Aorta (tissue), 5 donors: ENCODE data around the gene IVL. TPM values are rescaled to one million over a fixed set of nuclear protein-coding genes. Genes with fewer than 3 reads are reported as not detected.

ENCODE experiments used
- ATAC-seq: fragments of 200-7000 bp; cut with Tn5 transposase; one replicate; pipeline ENCODE4 v1.9.1; 2022; ENCODE audit warnings: moderate library complexity; ENCODE audit not compliant: low FRiP score
- DNase-seq, 2 donors: peaks; one replicate each; pipeline ENCODE4 v3.0.0-alpha.2; 2020
- H3K27ac ChIP-seq, 2 donors: one replicate each; pipeline ENCODE4 v1.5.1; 2013; ENCODE audit warnings: low read length in 2 of 2, mild to moderate bottlenecking in 2 of 2, moderate library complexity in 2 of 2, control low read depth in 1 of 2, inconsistent platforms in 1 of 2, low read depth in 1 of 2
- H3K27me3 ChIP-seq, 2 donors: one replicate each; pipeline ENCODE4 v1.6.1; 2013; ENCODE audit warnings: control low read depth in 1 of 2, low read length in 1 of 2, mild to moderate bottlenecking in 1 of 2, moderate library complexity in 1 of 2; ENCODE audit not compliant: insufficient read depth in 2 of 2, control insufficient read depth in 1 of 2
- H3K36me3 ChIP-seq, 2 donors: one replicate each; pipeline ENCODE4 v1.6.1; 2013; ENCODE audit warnings: control low read depth in 1 of 2, low read length in 1 of 2, mild to moderate bottlenecking in 1 of 2; ENCODE audit not compliant: insufficient read depth in 2 of 2, control insufficient read depth in 1 of 2
- H3K4me1 ChIP-seq, 2 donors: one replicate each; pipeline ENCODE4 v1.6.1; 2013; ENCODE audit warnings: low read length in 2 of 2, control low read depth in 1 of 2, mild to moderate bottlenecking in 1 of 2, moderate library complexity in 1 of 2; ENCODE audit not compliant: insufficient read depth in 2 of 2, control insufficient read depth in 1 of 2
- H3K4me3 ChIP-seq, 2 donors: one replicate each; pipeline ENCODE4 v1.5.1; 2013; ENCODE audit warnings: low read length in 2 of 2, control low read depth in 1 of 2, mild to moderate bottlenecking in 1 of 2
- H3K9me3 ChIP-seq: one replicate; pipeline ENCODE4 v1.6.1; 2013; ENCODE audit warnings: mild to moderate bottlenecking, low read length; ENCODE audit not compliant: control insufficient read depth
- WGBS, 2 donors: extraction: QIAGEN DNeasy Blood & Tissue Kit; methylation state at CpG; one replicate each; pipeline ENCODE4 v1.1.7; 2013; 5-methylcytosine and 5-hydroxymethylcytosine counted together
- intact Hi-C, 2 donors: fragments of 100-400 bp; cut with DNase I; formaldehyde crosslinking; loops; one replicate each; pipeline versions ENCODE4 v1.14.2 to v1.15.0; 2022
- polyA plus RNA-seq, 2 donors: library from polyadenylated mRNA; stranded (reverse); fragments of 200-250 nt; gene quantifications; one replicate each; pipeline ENCODE4 v1.2.3, GENCODE V29; 2013
- total RNA-seq, 2 donors: library from RNA; stranded (reverse); fragmentation: NEBNext Ultra II Directional; extraction: Animal tissue kit (Norgen Biotek cat#: 25700); gene quantifications; one replicate each; pipeline ENCODE4 v1.2.1, GENCODE V29; 2021
- donor health status: healthy with polysubstance abuse.
- donor health status: Bipolar disorder and iron deficiency.
- donor health status: DM: no; HTN: no; CAD: no.
- donor health status: DM: no; HTN: no; CAD: no.
- donor health status: DM: yes; HTN: yes; CAD: no.

IVL gene
- total and polyA plus RNA-seq, 4 donors: 0.13 TPM; not detected in 2

GRCh38 chr1:152928671-152929070 lies 20.3 kb downstream of the IVL start:
- DNase-seq (no peak), ATAC-seq (no peak)
- H3K27me3 ChIP-seq: no peaks in the 10 kb centered on the region
- intact Hi-C loops: no loop called here
- H3K36me3 ChIP-seq: no peaks in the 10 kb centered on the region
- H3K4me3 ChIP-seq: no peak overlapping the region
- peaks cover 3% of the 10 kb centered on the region for H3K9me3 ChIP-seq
- 85 to 87% methylated on average over 3 of the region's 3 CpGs for WGBS, 2 donors
- H3K27ac ChIP-seq: no peak overlapping the region
- no peaks in the 10 kb centered on the region for H3K4me1 ChIP-seq

- H3K4me1 ChIP-seq: no peaks in the 10 kb centered on the region
- H3K4me3 ChIP-seq: no peak overlapping the region
- DNase-seq: no peak
- H3K9me3 ChIP-seq: peaks cover 2% of the 10 kb centered on the region
- intact Hi-C loops: no loop called here
- no peaks in the 10 kb centered on the region for H3K36me3 ChIP-seq
- no peak overlapping the region for H3K27ac ChIP-seq
- 65 to 71% methylated on average over 4 of the region's 4 CpGs for WGBS, 2 donors
- ATAC-seq: no peak
- no peaks in the 10 kb centered on the region for H3K27me3 ChIP-seq
Measured at GRCh38 chr1:152932170-152932811, 23.9 kb downstream of the IVL start.

GRCh38 chr1:152933196-152933595 lies 24.9 kb downstream of the IVL start:
- Histone ChIP-seq H3K36me3 (no peaks in the 10 kb centered on the region), H3K9me3 (peaks cover 2% of the 10 kb centered on the region), H3K27me3 (no peaks in the 10 kb centered on the region), H3K4me1 (no peaks in the 10 kb centered on the region), H3K4me3 (no peak overlapping the region), H3K27ac (no peak overlapping the region)
- DNase-seq (no peak), ATAC-seq (no peak)
- intact Hi-C loops: no loop called here
- 56 to 67% methylated on average over 2 of the region's 2 CpGs for WGBS, 2 donors

- DNase-seq: no peak
- H3K4me1 ChIP-seq: no peaks in the 10 kb centered on the region
- WGBS, 2 donors: 82 to 83% methylated on average over 1 of the region's 1 CpG
- no peaks in the 10 kb centered on the region for H3K36me3 ChIP-seq
- intact Hi-C loops: no loop called here
- H3K27ac ChIP-seq: no peak overlapping the region
- no peaks in the 10 kb centered on the region for H3K27me3 ChIP-seq
- no peak overlapping the region for H3K4me3 ChIP-seq
- H3K9me3 ChIP-seq: no peaks in the 10 kb centered on the region
- ATAC-seq: no peak
Measured at GRCh38 chr1:152940614-152941013, 32.3 kb downstream of the IVL start.

GRCh38 chr1:152941037-152941711 lies 32.8 kb downstream of the IVL start:
- DNase-seq (no peak), ATAC-seq (no peak)
- Histone ChIP-seq H3K27me3 (no peaks in the 10 kb centered on the region), H3K27ac (no peak overlapping the region), H3K9me3 (no peaks in the 10 kb centered on the region), H3K36me3 (no peaks in the 10 kb centered on the region), H3K4me3 (no peak overlapping the region), H3K4me1 (no peaks in the 10 kb centered on the region)
- WGBS, 2 donors: 58 to 60% methylated on average over 8 of the region's 8 CpGs
- intact Hi-C loops: no loop called here

- no peak overlapping the region for H3K4me3 ChIP-seq
- H3K36me3 ChIP-seq: no peaks in the 10 kb centered on the region
- intact Hi-C loops: no loop called here
- H3K9me3 ChIP-seq: no peaks in the 10 kb centered on the region
- no peak for DNase-seq
- H3K27ac ChIP-seq: no peak overlapping the region
- 60 to 83% methylated on average over 2 of the region's 2 CpGs for WGBS, 2 donors
- ATAC-seq: no peak
- H3K4me1 ChIP-seq: no peaks in the 10 kb centered on the region
- no peaks in the 10 kb centered on the region for H3K27me3 ChIP-seq
Measured at GRCh38 chr1:152942161-152942560, 33.8 kb downstream of the IVL start.

- Histone ChIP-seq H3K9me3 (no peaks in the 10 kb centered on the region), H3K4me1 (no peaks in the 10 kb centered on the region), H3K36me3 (no peaks in the 10 kb centered on the region), H3K27ac (no peak overlapping the region), H3K4me3 (no peak overlapping the region), H3K27me3 (no peaks in the 10 kb centered on the region)
- 67 to 71% methylated on average over 3 of the region's 3 CpGs for WGBS, 2 donors
- ATAC-seq (no peak), DNase-seq (no peak)
- intact Hi-C loops: no loop called here
Measured at GRCh38 chr1:152946248-152946647, 37.9 kb downstream of the IVL start.

GRCh38 chr1:152946651-152947256 lies 38.4 kb downstream of the IVL start, which contains the start of gene SPRR5:
SPRR5 (plus strand) TSS chr1:152947206; CDS start chr1:152948555, 1,349 bp downstream.
- H3K4me1 ChIP-seq: no peaks in the 10 kb centered on the region
- H3K27me3 ChIP-seq: no peaks in the 10 kb centered on the region
- no peaks in the 10 kb centered on the region for H3K9me3 ChIP-seq
- intact Hi-C loops: no loop called here
- 74 to 82% methylated on average over 4 of the region's 4 CpGs for WGBS, 2 donors
- H3K27ac ChIP-seq: no peak within 1 kb of the TSS
- ATAC-seq (no peak), DNase-seq (no peak)
- no peak within 1 kb of the TSS for H3K4me3 ChIP-seq
- no peaks in the 10 kb centered on the region for H3K36me3 ChIP-seq

- intact Hi-C loops: no loop called here
- no peak for ATAC-seq
- no peaks in the 10 kb centered on the region for H3K9me3 ChIP-seq
- no peak overlapping the region for H3K27ac ChIP-seq
- no peaks in the 10 kb centered on the region for H3K4me1 ChIP-seq
- H3K4me3 ChIP-seq: no peak overlapping the region
- WGBS, 2 donors: 76 to 79% methylated on average over 5 of the region's 5 CpGs
- H3K36me3 ChIP-seq: no peaks in the 10 kb centered on the region
- DNase-seq: no peak
- no peaks in the 10 kb centered on the region for H3K27me3 ChIP-seq
Measured at GRCh38 chr1:152951711-152952110, 43.4 kb downstream of the IVL start.
